Activated CD4-positive, alpha-beta T cell treated with anti-CD3 and anti-CD28 coated beads for 24 hours (primary cell): ENCODE data around the gene CMSS1.
"Not testable (repeated sequence)": the region's sequence is repeated elsewhere in the genome, so short reads cannot be mapped to it uniquely, and the experiment has no call there.

Source experiments
- DNase-seq, 2 donors: peaks; one replicate each; pipeline ENCODE4 v3.0.0-alpha.2; 2020; ENCODE audit warnings: low read depth in 2 of 2

Gene CMSS1

DNA sequence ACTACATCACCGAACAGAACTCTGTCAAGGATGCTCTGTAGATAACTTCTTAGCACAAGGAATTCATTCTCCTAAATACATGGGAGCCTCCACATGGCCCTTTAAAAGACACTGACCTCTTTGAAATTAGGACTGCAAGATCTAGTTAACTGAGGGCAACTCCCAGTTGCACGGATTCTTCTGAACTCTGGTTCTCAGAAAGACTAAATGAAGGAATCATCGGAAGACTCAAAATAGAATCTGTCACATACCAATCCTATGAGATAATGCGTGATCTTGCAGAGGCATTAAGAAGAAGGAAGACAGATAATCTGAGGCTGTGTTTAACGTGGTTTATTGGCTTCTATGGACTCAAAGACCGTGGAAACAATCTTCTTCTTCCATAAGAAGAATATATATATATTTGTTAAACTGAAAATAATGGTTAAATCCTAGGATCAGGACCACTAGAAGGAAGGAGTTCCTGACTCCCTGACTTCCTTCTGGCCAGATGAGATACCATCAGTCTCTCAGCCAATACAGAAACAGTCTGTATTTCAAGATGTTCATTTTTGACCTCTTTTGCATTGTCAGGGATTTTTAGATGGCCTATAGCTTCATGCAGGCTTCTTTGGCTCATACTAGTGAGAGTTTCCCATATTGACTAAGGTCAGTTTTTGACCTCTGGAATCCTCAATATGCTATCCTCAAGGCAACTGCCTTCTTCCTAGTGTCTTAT lies 409.2 kb downstream of the CMSS1 start:
- no peak for DNase-seq

DNA sequence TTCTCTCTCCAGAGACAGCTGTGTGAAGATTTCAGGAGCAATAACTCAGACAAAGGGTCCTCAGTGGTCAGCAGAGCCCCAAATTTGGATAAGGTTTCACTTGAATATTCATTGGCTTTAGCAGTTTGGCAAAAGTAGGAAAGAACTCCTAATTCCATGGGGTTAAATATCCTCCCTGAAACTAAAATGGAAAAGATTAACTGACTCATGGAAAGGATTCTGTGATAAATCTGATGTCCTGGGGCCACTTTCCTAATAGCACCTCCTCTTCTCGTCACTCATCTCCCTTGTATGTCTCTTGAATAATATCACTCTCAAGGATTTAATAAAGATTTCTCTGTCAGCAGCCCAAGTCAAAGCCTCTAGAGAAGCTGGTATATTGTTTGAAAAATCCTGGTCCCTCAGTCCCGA lies 409.9 kb downstream of the CMSS1 start:
- no peak for DNase-seq

DNA sequence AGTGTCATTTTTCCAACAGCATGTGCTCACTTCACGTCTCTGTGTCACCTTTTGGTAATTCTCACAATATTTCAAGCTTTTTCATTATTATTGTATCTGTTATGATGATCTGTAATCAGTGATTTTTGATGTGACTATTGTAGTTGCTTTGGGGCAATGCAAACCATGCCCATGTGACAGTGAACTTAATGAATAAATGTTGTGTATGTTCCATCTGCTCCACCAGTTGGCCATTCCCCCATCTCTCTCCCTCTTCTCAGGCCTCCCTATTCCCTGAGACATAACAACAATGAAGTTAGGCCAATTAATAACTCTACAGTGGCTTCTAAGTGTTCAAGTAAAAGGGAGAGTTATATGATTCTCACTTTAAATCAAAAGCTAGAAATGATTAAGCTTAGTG lies 410.6 kb downstream of the CMSS1 start:
- DNase-seq = no peak

DNA sequence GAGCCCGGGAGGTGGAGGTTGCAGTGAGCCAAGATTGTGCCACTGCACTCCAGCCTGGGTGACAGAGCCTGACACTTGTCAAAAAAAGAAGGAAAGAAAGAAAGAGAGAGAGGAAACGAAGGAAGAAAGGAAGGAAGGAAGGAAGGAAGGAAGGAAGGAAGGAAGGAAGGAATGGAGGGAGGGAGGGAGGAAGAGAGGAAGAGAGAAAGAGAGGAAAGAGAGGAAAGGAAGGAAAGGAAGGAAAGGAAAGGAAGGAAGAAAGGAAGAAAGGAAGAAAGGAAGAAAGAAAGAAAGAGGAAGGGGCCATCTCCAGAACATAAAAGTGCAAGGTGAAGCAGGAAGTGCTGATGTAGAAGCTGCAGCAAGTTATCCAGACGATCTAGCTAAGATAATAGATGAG lies 411.5 kb downstream of the CMSS1 start:
- not testable (repeated sequence) for DNase-seq

DNA sequence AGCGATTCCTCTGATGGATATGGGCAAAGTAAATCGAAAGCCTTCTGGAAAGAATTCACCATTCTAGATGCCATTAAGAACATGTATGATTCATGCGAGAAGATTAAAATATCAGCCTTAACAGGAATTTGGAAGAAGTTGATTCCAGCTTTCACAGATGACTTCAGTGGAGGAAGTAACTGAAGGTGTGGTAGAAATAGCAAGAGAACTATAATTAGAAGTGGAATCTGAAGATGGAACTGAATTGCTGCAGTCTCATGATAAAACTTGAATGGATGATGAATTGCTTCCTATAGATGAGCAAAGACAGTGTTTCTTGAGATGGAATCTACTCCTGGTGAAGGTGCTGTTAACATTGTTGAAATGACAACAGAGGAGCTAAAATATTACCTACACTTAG lies 413.0 kb downstream of the CMSS1 start:
- DNase-seq = no peak
